B cell (primary cell): Measurements from ENCODE around the gene EIF4A3.

Experiments used
- CTCF ChIP-seq: fragments of 200-600 bp; IDR thresholded peaks from one replicate; pipeline ENCODE4 v1.8.0; 2022; ENCODE audit warnings: antibody characterized with exemption, mild to moderate bottlenecking
- EZH2 ChIP-seq: IDR thresholded peaks from 2 replicates; pipeline ENCODE4 v1.6.1; 2012; ENCODE audit warnings: borderline replicate concordance, low read depth, mild to moderate bottlenecking, moderate library complexity, low read length; ENCODE audit not compliant: insufficient read depth, poor library complexity, severe bottlenecking

GRCh38 chr17:80091376-80091775 lies 55.6 kb downstream of the EIF4A3 start:
- TF ChIP-seq CTCF, result no peak
- TF ChIP-seq EZH2, result no peak
